Measurements from ENCODE around the gene IZUMO1R.

DNA sequence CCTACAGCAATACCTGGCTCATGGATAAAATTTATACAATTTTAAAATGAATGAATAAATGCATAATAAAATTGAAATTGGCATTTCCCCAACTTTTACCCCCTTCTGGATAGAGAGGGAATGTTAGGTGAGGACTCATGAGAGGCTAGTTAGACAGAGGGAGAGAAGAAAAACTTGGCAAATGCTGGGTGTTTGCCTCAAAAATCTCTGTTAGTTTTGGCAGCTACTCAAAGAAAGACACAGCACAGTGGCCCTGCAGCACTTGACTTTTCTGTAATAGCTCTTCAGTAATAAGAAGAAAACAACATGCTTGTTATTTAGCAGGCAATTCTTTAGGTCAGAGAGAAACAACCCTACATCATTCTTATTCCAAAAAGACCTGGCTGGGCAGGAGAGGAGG is 20.7 kb upstream of the IZUMO1R start:
- TF ChIP-seq MYC (IDR thresholded peaks at IDR 0.05; ENCODE audit: low read depth, low read length) (no peak), POLR2A (IDR thresholded peaks at IDR 0.05; ENCODE audit: extremely low read depth, insufficient read length) (no peak)
